HCT116 (cell line): ENCODE results near the gene ILDR2. TPM values are rescaled to one million over a fixed set of nuclear protein-coding genes. Genes with fewer than 3 reads are reported as not detected.

Experiments used
- ATAC-seq: fragments of 200-7000 bp; cut with Tn5 transposase; 2 replicates; pipeline ENCODE4 v1.9.1; 2020; ENCODE audit warnings: mild to moderate bottlenecking, moderate library complexity
- BruUV-seq: library from RNA; stranded (reverse); fragments of 400-500 nt; replicated peaks from 2 replicates; lab custom pipeline; 2021; lab: Mats Ljungman, UMichigan
- CTCF ChIA-PET: fragments of 300-600 bp; sonication (Branson Sonifier 250); formaldehyde crosslinking; loops from one replicate; lab custom pipeline; 2021; ENCODE audit warnings: antibody characterized with exemption; lab: Charles Lee
- POLR2A ChIA-PET: fragments of 300-600, 350-600 bp; sonication (Branson Sonifier 250); formaldehyde crosslinking; loops from one replicate; lab custom pipeline; 2021; ENCODE audit warnings: antibody characterized with exemption; lab: Charles Lee
- RAD21 ChIA-PET, 2 experiments: fragments of 300-600 bp; sonication (Branson Sonifier 250); formaldehyde crosslinking; loops; one replicate each; lab custom pipeline; 2023; ENCODE audit warnings: low total read pairs in 2 of 2; ENCODE audit not compliant: uncharacterized antibody in 2 of 2, unreplicated experiment in 2 of 2, low non-redundant PET in 1 of 2; lab: Charles Lee
- DNase-seq: peaks from one replicate; pipeline ENCODE4 v3.0.0-alpha.2; 2010; ENCODE audit warnings: low read depth, low spot score
- H2AFZ ChIP-seq: fragments of 200-600 bp; shearing (Covaris generic), sonication (generic); 2 replicates; pipeline ENCODE4 v1.6.1; 2017; ENCODE audit warnings: low read depth, mixed run types, mixed read lengths, antibody characterized with exemption, low read length; ENCODE audit not compliant: poor library complexity, severe bottlenecking
- H3K27ac ChIP-seq: 2 replicates; pipeline ENCODE4 v1.5.1; 2012; ENCODE audit warnings: low read depth, low read length
- H3K27me3 ChIP-seq: fragments of 200-600 bp; sonication (generic); 2 replicates; pipeline ENCODE4 v1.6.1; 2016; ENCODE audit warnings: mixed run types, low read length, mixed read lengths; ENCODE audit not compliant: insufficient read depth
- H3K36me3 ChIP-seq, 2 experiments: fragments of 200-500 bp in 1 of 2; fragments of 200-600 bp in 1 of 2; sonication (Bioruptor generic) in 1 of 2; sonication (generic) in 1 of 2; 2 replicates each; pipeline versions ENCODE4 v1.5.1 to v1.6.1; 2014 to 2016; ENCODE audit warnings: low read length in 2 of 2, inconsistent platforms in 1 of 2, mixed read lengths in 1 of 2, mixed run types in 1 of 2; ENCODE audit not compliant: insufficient read depth in 2 of 2, control insufficient read depth in 1 of 2
- H3K4me1 ChIP-seq, 2 experiments: fragments of 200-600 bp in 1 of 2; sonication (generic) in 1 of 2; 2 replicates each; pipeline versions ENCODE4 v1.5.1 to v1.6.1; 2012 to 2017; ENCODE audit warnings: low read length in 2 of 2, inconsistent platforms in 1 of 2, mild to moderate bottlenecking in 1 of 2, mixed read lengths in 1 of 2, mixed run types in 1 of 2, moderate library complexity in 1 of 2; ENCODE audit not compliant: insufficient read depth in 2 of 2, control insufficient read depth in 1 of 2
- H3K4me2 ChIP-seq: fragments of 200-600 bp; sonication (generic); 2 replicates; pipeline ENCODE4 v1.6.1; 2017; ENCODE audit warnings: mixed run types, low read length, mixed read lengths
- H3K4me3 ChIP-seq, 2 experiments: fragments of 200-600 bp in 1 of 2; sonication (generic) in 1 of 2; replicated peaks in 1 of 2; 2 replicates each; pipeline ENCODE4 v1.5.1; 2011 to 2016; ENCODE audit warnings: low read length in 2 of 2, control low read depth in 1 of 2, low read depth in 1 of 2, mild to moderate bottlenecking in 1 of 2, mixed read lengths in 1 of 2, mixed run types in 1 of 2
- H3K79me2 ChIP-seq: fragments of 200-600 bp; sonication (generic); 2 replicates; pipeline ENCODE4 v1.6.1; 2017; ENCODE audit warnings: mild to moderate bottlenecking, mixed run types, low read length, moderate library complexity, mixed read lengths; ENCODE audit not compliant: insufficient read depth
- H3K9ac ChIP-seq: fragments of 200-600 bp; sonication (generic); 2 replicates; pipeline ENCODE4 v1.6.1; 2016; ENCODE audit warnings: low read length, mixed read lengths
- H3K9me2 ChIP-seq: fragments of 200-600 bp; sonication (generic), shearing (Covaris generic); 2 replicates; pipeline ENCODE4 v1.6.1; 2017; ENCODE audit warnings: mixed run types, mild to moderate bottlenecking, moderate library complexity; ENCODE audit not compliant: insufficient read depth
- H3K9me3 ChIP-seq, 2 experiments: fragments of 200-500 bp in 1 of 2; fragments of 200-600 bp in 1 of 2; sonication (Bioruptor generic) in 1 of 2; sonication (generic) in 1 of 2; 2 replicates each; pipeline ENCODE4 v1.6.1; 2014 to 2017; ENCODE audit warnings: low read length in 2 of 2, mixed read lengths in 2 of 2, inconsistent platforms in 1 of 2, low read depth in 1 of 2, mild to moderate bottlenecking in 1 of 2, mixed run types in 1 of 2, moderate library complexity in 1 of 2; ENCODE audit not compliant: control insufficient read depth in 1 of 2, insufficient read depth in 1 of 2
- H4K20me1 ChIP-seq: fragments of 200-600 bp; sonication (generic), shearing (Covaris generic); 2 replicates; pipeline ENCODE4 v1.6.1; 2017; ENCODE audit warnings: mixed run types, mild to moderate bottlenecking, moderate library complexity; ENCODE audit not compliant: insufficient read depth
- CBX3 ChIP-seq: IDR thresholded peaks from 2 replicates; pipeline ENCODE4 v1.6.1; 2012; ENCODE audit warnings: low read depth
- CEBPB ChIP-seq: IDR thresholded peaks from 2 replicates; pipeline ENCODE4 v1.6.1; 2012; ENCODE audit warnings: low read depth
- EGR1 ChIP-seq: IDR thresholded peaks from 2 replicates; pipeline ENCODE4 v1.6.1; 2012; ENCODE audit warnings: low read depth
- EZH2phosphoT487 ChIP-seq: fragments of 200-600 bp; IDR thresholded peaks from 2 replicates; pipeline ENCODE4 v1.6.1; 2018; ENCODE audit warnings: antibody characterized with exemption, borderline replicate concordance
- FOSL1 ChIP-seq: IDR thresholded peaks from 2 replicates; pipeline ENCODE4 v1.6.1; 2012; ENCODE audit warnings: low read depth
- JUND ChIP-seq: IDR thresholded peaks from 2 replicates; pipeline ENCODE4 v1.6.1; 2012
- POLR2A ChIP-seq: IDR thresholded peaks from 2 replicates; pipeline ENCODE4 v1.7.0; 2011; ENCODE audit warnings: borderline replicate concordance; ENCODE audit not compliant: insufficient read depth, insufficient read length; ENCODE audit errors: extremely low read depth
- RAD21 ChIP-seq: IDR thresholded peaks from 2 replicates; pipeline ENCODE4 v1.6.1; 2012; ENCODE audit warnings: low read depth, mild to moderate bottlenecking
- SIN3A ChIP-seq: IDR thresholded peaks from 2 replicates; pipeline ENCODE4 v1.6.1; 2012; ENCODE audit warnings: low read depth
- SP1 ChIP-seq: IDR thresholded peaks from 2 replicates; pipeline ENCODE4 v1.6.1; 2012; ENCODE audit warnings: low read depth
- SRF ChIP-seq: IDR thresholded peaks from 2 replicates; pipeline ENCODE4 v1.6.1; 2012; ENCODE audit warnings: low read depth
- TCF7L2 ChIP-seq: IDR thresholded peaks from 2 replicates; pipeline ENCODE4 v1.7.0; 2011; ENCODE audit warnings: borderline replicate concordance, inconsistent platforms; ENCODE audit not compliant: insufficient read depth, insufficient read length; ENCODE audit errors: extremely low read depth
- ZFX ChIP-seq: fragments of 450-650 bp; IDR thresholded peaks from 2 replicates; pipeline ENCODE4 v1.6.1; 2017
- ZNF274 ChIP-seq: fragments of 200-500 bp; sonication (Bioruptor generic); IDR thresholded peaks from 2 replicates; pipeline ENCODE4 v1.6.1; 2014; ENCODE audit warnings: mild to moderate bottlenecking, low read depth, low read length, inconsistent platforms
- intact Hi-C: fragments of 100-400 bp; cut with micrococcal nuclease; formaldehyde crosslinking; loops from 2 replicates; pipeline ENCODE4 v1.10.0; 2022
- total RNA-seq: library from RNA; stranded (reverse); gene quantifications from one replicate; pipeline ENCODE4 v1.2.1, GENCODE V29; 2021; ENCODE audit not compliant: unreplicated experiment
- TF ChIP-seq, protein P1 (sequence below), 3 experiments: fragments of 200-600 bp in 1 of 3; sonication (generic) in 1 of 3; IDR thresholded peaks in 2 of 3; conservative IDR thresholded peaks in 1 of 3; 2 replicates each; pipeline ENCODE4 v1.5.1; 2012 to 2017; ENCODE audit warnings: low read depth in 2 of 3, low read length in 2 of 3, antibody characterized with exemption in 1 of 3, borderline replicate concordance in 1 of 3, control low read depth in 1 of 3, mild to moderate bottlenecking in 1 of 3, mixed read lengths in 1 of 3, mixed run types in 1 of 3, moderate library complexity in 1 of 3; ENCODE audit not compliant: insufficient read depth in 1 of 3
- TF ChIP-seq, protein P2 (sequence below): IDR thresholded peaks from 2 replicates; pipeline ENCODE4 v1.6.1; 2012
- TF ChIP-seq, protein P3 (sequence below): IDR thresholded peaks from 2 replicates; pipeline ENCODE4 v1.6.1; 2011; ENCODE audit warnings: mild to moderate bottlenecking, low read length, moderate library complexity; ENCODE audit not compliant: insufficient replicate concordance; ENCODE audit errors: extremely low read depth
- TF ChIP-seq, protein P4 (sequence below): IDR thresholded peaks from 2 replicates; pipeline ENCODE4 v1.6.1; 2012

Gene ILDR2
- total RNA-seq, 1 experiment from 2014 or later: 2.4 TPM

DNA sequence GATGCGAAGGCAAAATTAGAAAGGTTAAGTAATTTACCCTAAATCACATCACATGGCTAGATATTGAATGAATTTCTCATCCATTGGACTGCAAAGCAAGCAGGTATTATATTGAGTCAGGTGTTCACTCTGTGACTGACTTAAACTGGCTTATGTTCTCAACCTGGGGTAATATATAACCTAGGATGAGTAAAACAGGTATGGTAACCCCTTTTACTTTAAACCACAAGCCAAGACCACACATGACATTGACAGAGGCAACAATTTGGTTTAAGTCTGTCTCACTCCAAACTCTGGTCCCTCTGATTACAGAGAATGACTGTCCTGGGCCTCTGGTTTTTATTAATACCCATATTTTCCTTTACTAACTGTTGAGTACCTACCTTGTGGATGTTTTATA lies 47.0 kb upstream of the ILDR2 start (continued):
- TF ChIP-seq SIN3A: no peak
- no peak for TF ChIP-seq TCF7L2
- no peak for TF ChIP-seq EZH2phosphoT487
- TF ChIP-seq, protein P1, sequence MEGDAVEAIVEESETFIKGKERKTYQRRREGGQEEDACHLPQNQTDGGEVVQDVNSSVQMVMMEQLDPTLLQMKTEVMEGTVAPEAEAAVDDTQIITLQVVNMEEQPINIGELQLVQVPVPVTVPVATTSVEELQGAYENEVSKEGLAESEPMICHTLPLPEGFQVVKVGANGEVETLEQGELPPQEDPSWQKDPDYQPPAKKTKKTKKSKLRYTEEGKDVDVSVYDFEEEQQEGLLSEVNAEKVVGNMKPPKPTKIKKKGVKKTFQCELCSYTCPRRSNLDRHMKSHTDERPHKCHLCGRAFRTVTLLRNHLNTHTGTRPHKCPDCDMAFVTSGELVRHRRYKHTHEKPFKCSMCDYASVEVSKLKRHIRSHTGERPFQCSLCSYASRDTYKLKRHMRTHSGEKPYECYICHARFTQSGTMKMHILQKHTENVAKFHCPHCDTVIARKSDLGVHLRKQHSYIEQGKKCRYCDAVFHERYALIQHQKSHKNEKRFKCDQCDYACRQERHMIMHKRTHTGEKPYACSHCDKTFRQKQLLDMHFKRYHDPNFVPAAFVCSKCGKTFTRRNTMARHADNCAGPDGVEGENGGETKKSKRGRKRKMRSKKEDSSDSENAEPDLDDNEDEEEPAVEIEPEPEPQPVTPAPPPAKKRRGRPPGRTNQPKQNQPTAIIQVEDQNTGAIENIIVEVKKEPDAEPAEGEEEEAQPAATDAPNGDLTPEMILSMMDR (IDR thresholded peaks at IDR 0.05 in 2 of 3, conservative IDR thresholded peaks at IDR 0.05 in 1 of 3; ENCODE audit: borderline replicate concordance in 1 of 3, insufficient read depth in 1 of 3, low read depth in 2 of 3, low read length in 2 of 3): no peak
- no peak for TF ChIP-seq EGR1
- no peak for TF ChIP-seq SP1
- TF ChIP-seq, protein P2, sequence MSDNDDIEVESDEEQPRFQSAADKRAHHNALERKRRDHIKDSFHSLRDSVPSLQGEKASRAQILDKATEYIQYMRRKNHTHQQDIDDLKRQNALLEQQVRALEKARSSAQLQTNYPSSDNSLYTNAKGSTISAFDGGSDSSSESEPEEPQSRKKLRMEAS: no peak
- TF ChIP-seq RAD21: no peak
- TF ChIP-seq, protein P3, sequence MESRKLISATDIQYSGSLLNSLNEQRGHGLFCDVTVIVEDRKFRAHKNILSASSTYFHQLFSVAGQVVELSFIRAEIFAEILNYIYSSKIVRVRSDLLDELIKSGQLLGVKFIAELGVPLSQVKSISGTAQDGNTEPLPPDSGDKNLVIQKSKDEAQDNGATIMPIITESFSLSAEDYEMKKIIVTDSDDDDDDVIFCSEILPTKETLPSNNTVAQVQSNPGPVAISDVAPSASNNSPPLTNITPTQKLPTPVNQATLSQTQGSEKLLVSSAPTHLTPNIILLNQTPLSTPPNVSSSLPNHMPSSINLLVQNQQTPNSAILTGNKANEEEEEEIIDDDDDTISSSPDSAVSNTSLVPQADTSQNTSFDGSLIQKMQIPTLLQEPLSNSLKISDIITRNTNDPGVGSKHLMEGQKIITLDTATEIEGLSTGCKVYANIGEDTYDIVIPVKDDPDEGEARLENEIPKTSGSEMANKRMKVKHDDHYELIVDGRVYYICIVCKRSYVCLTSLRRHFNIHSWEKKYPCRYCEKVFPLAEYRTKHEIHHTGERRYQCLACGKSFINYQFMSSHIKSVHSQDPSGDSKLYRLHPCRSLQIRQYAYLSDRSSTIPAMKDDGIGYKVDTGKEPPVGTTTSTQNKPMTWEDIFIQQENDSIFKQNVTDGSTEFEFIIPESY: no peak
- TF ChIP-seq, all 23 proteins: peak for 0

DNA sequence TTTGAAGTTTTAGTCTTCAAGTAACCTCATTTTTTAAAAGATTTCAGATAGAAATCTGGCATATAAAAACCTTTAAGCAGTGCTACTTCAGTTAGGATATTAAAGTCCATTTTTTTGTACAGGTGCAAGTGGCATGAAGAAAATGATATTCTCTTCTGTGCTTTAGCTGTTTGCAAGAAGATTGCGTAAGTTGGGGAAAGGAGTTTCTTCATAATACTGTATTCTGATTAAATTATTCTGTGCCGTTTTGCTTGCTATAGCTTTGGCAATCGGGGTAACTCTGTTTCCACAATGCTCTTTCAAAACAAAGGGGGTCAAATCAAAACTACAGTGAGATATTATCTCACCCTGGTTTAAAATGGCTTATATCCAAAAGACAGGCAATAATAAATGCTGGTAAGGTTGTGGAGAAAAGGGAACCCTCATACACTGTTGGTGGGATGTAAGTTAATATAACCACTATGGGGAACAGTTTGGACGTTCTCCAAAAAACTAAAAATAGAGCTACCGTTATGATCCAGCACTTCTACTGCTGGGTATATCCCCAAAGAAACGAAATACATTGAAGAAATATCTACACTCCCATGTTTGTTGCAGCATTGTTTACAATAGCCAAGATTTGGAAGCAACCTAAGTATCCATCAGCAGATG lies 40.9 kb upstream of the ILDR2 start:
- no peaks in the 10 kb centered on the region for H3K9me3 ChIP-seq
- no peak for ATAC-seq
- POLR2A ChIA-PET: no interaction called here
- 0 out of 2 replicates have a peak, but pooled peaks cover 5% of the 10 kb centered on the region for H3K27me3 ChIP-seq
- H3K9ac ChIP-seq: no peak overlapping the region
- H3K4me1 ChIP-seq: no peaks in the 10 kb centered on the region
- no peak overlapping the region for H3K27ac ChIP-seq
- H3K4me2 ChIP-seq: no peak overlapping the region
- no peaks in the 10 kb centered on the region for H3K9me2 ChIP-seq
- H2AFZ ChIP-seq: no peak overlapping the region
- no peaks in the 10 kb centered on the region for H4K20me1 ChIP-seq
- no peak overlapping the region for H3K4me3 ChIP-seq
- intact Hi-C loops: no loop called here
- no peak for DNase-seq
- BruUV-seq: no TSS peak
- H3K79me2 ChIP-seq: no peaks in the 10 kb centered on the region
- RAD21 ChIA-PET: no interaction called here
- CTCF ChIA-PET: no interaction called here
- H3K36me3 ChIP-seq: no peaks in the 10 kb centered on the region
- no peak for TF ChIP-seq SRF
- TF ChIP-seq ZNF274: no peak
- TF ChIP-seq, protein P4, sequence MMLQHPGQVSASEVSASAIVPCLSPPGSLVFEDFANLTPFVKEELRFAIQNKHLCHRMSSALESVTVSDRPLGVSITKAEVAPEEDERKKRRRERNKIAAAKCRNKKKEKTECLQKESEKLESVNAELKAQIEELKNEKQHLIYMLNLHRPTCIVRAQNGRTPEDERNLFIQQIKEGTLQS: no peak
- no peak for TF ChIP-seq ZFX
- no peak for TF ChIP-seq SIN3A
- TF ChIP-seq CBX3: no peak
- no peak for TF ChIP-seq CEBPB
- no peak for TF ChIP-seq POLR2A
- TF ChIP-seq TCF7L2: no peak
- TF ChIP-seq RAD21: no peak
- no peak for TF ChIP-seq JUND
- no peak for TF ChIP-seq EZH2phosphoT487
- no peak for TF ChIP-seq SP1
- no peak for TF ChIP-seq FOSL1
